Activated CD4-positive, CD25-positive, alpha-beta regulatory T cell treated with anti-CD3 and anti-CD28 coated beads, Interleukin-2, amount 50 U/mL, for 24 hours (primary cell): Measurements from ENCODE around the gene GATAD2A.

ENCODE experiments used
- ATAC-seq, 2 donors: fragments of 150-1000 bp; cut with Tn5 transposase; one replicate each; pipeline ENCODE4 v1.10.0; 2021; ENCODE audit warnings: mild to moderate bottlenecking in 1 of 2, moderate library complexity in 1 of 2

Gene GATAD2A

GRCh38 chr19:19513682-19514081 is 108.2 kb downstream of the GATAD2A start:
- no peak for ATAC-seq

- no peak for ATAC-seq
These were observed 108.8 kb downstream of the GATAD2A start for GRCh38 chr19:19514215-19514657.

GRCh38 chr19:19514881-19515641 is 109.6 kb downstream of the GATAD2A start, which contains the start of gene TSSK6:
TSS of gene TSSK6 (minus strand) at chr19:19515548. CDS start at chr19:19515427, 121 bp downstream.
- ATAC-seq, result no peak

- peak; percentile 95 for ATAC-seq
These were observed 110.4 kb downstream of the GATAD2A start, which contains the start of gene NDUFA13 for GRCh38 chr19:19515642-19516519. TSS of gene NDUFA13 (plus strand) at chr19:19516225. CDS start at chr19:19516239, 14 bp downstream.

- ATAC-seq, result no peak
These were observed 111.8 kb downstream of the GATAD2A start for GRCh38 chr19:19517235-19517619.

GRCh38 chr19:19520989-19521388 is 115.5 kb downstream of the GATAD2A start:
- ATAC-seq, result no peak

GRCh38 chr19:19523177-19523576 is 117.7 kb downstream of the GATAD2A start:
- ATAC-seq, result no peak

GRCh38 chr19:19524053-19524452 is 118.6 kb downstream of the GATAD2A start:
- no peak for ATAC-seq

- no peak for ATAC-seq
These were observed 120.3 kb downstream of the GATAD2A start for GRCh38 chr19:19525611-19526380.

- ATAC-seq, result no peak
These were observed 121.3 kb downstream of the GATAD2A start for GRCh38 chr19:19526581-19527370.

- ATAC-seq, result no peak
These were observed 121.8 kb downstream of the GATAD2A start for GRCh38 chr19:19527371-19527656.

GRCh38 chr19:19527674-19528625 is 122.5 kb downstream of the GATAD2A start:
- ATAC-seq, result no peak

- ATAC-seq, result no peak
These were observed 123.4 kb downstream of the GATAD2A start, which contains the start of gene YJEFN3 for GRCh38 chr19:19528721-19529490. TSS of gene YJEFN3 (plus strand) at chr19:19528911. CDS start at chr19:19528933, 22 bp downstream.

- ATAC-seq, result no peak
These were observed 124.4 kb downstream of the GATAD2A start for GRCh38 chr19:19529783-19530422.

GRCh38 chr19:19530423-19530804 is 124.9 kb downstream of the GATAD2A start:
- no peak for ATAC-seq

- no peak for ATAC-seq
These were observed 125.4 kb downstream of the GATAD2A start for GRCh38 chr19:19530889-19531288.

- peak; percentile 85 to 89 for ATAC-seq
These were observed 126.7 kb downstream of the GATAD2A start for GRCh38 chr19:19531951-19532805.
